Measurements from ENCODE around the gene ZNF768. TPM values are rescaled to one million over a fixed set of nuclear protein-coding genes. Genes with fewer than 3 reads are reported as not detected.
A peak's percentile ranks its signal among the peaks of the same experiment; 100 is the strongest.

ZNF768 gene
- total and polyA plus RNA-seq, 2 donors (not counting 1 experiment from before 2014, with no cell fraction given): 24.8 to 36.5 TPM

GRCh38 chr16:30562021-30562420 lies 35.7 kb upstream of the ZNF768 start:
- H2AFZ ChIP-seq (ENCODE audit: insufficient read depth, low read depth, low read length, poor library complexity, severe bottlenecking): peak overlapping the region; percentile 96
- Mint-ChIP-seq H3K4me1 (peaks cover 26% of the 10 kb centered on the region), H3K9me3 (ENCODE audit: insufficient read depth) (no peaks in the 10 kb centered on the region), H3K27me3 (no peaks in the 10 kb centered on the region), H3K27ac (peak overlapping the region; percentile 96), H3K4me3 (peak overlapping the region; percentile 96)
- POLR2A ChIA-PET: interaction anchor here (0.7 to 6.1 kb wide), 9 partner anchors 10 to 252 kb away, joined by 3 to 81 read pairs (median 4); partner anchors contain the start of genes TBC1D10B, ZNF48, ZNF688 and ZNF689
- H3K4me3 ChIP-seq (ENCODE audit: control extremely low read depth in 1 of 5, extremely low read depth in 1 of 5, insufficient read depth in 1 of 5, low read depth in 2 of 5, low read length in 4 of 5): peak overlapping the region in 4 of 5 experiments; percentile 48 to 69 (median 68)
- H3K9me3 ChIP-seq (ENCODE audit: control extremely low read depth in 1 of 3, control insufficient read depth in 2 of 3, insufficient read depth in 1 of 3, low read length in 2 of 3): peaks cover 0 to 6% (median 0%) of the 10 kb centered on the region in 3 donors
- ATAC-seq (ENCODE audit: low read depth): no peak
- H3K4me1 ChIP-seq (ENCODE audit: control insufficient read depth in 2 of 2, insufficient read depth in 2 of 2, low read length in 2 of 2): peaks cover 13 to 27% of the 10 kb centered on the region in 2 donors
- no peaks in the 10 kb centered on the region for H3K27me3 ChIP-seq (replicated peaks in 1 of 4; ENCODE audit: control extremely low read depth in 1 of 4, control insufficient read depth in 3 of 4, insufficient read depth in 4 of 4, low read length in 3 of 4)
- intact Hi-C loops (cut with micrococcal nuclease): no loop called here
- DNase-seq: no peak
- peak overlapping the region; percentile 83 for H3K4me2 ChIP-seq (replicated peaks; ENCODE audit: low read depth, low read length, poor library complexity, severe bottlenecking)
- H3K36me3 ChIP-seq (replicated peaks in 1 of 2; ENCODE audit: control extremely low read depth in 1 of 2, control insufficient read depth in 1 of 2, extremely low read depth in 1 of 2, insufficient read depth in 2 of 2, low read length in 1 of 2): no peaks in the 10 kb centered on the region
- no peak for TF ChIP-seq CTCF (IDR thresholded peaks at IDR 0.05)
- TF ChIP-seq EZH2 (IDR thresholded peaks at IDR 0.05; ENCODE audit: borderline replicate concordance, insufficient read depth, low read depth, low read length, poor library complexity, severe bottlenecking): no peak
- no peaks in the 10 kb centered on the region for H4K20me1 ChIP-seq (ENCODE audit: control insufficient read depth, insufficient read depth, low read length, poor library complexity, severe bottlenecking)
- WGBS (ENCODE audit: insufficient coverage): 92% methylated on average over 7 of the region's 14 CpGs
- H3K9ac ChIP-seq (ENCODE audit: low read length): peak overlapping the region; percentile 66
- CTCF ChIA-PET: interaction anchor here (0.8 to 1.5 kb wide), 4 partner anchors 9 to 132 kb away, joined by 3 to 5 read pairs (median 3); partner anchors contain the start of genes DCTPP1, ZNF688 and ZNF747
- peak overlapping the region; percentile 63 to 84 for H3K27ac ChIP-seq (ENCODE audit: low read length in 2 of 2)
- H3K79me2 ChIP-seq (ENCODE audit: control insufficient read depth, insufficient read depth, low read length): peaks cover 5% of the 10 kb centered on the region
